HG03025 (cell line): ENCODE measurements around the gene FOXL3.
"Not testable (repeated sequence)": the region's sequence is repeated elsewhere in the genome, so short reads cannot be mapped to it uniquely, and the experiment has no call there.

ENCODE experiments used
- ATAC-seq: cut with Tn5 transposase; IDR thresholded peaks from one replicate; pipeline ENCODE4 v1.9.1; 2021; ENCODE audit warnings: mild to moderate bottlenecking, moderate library complexity; ENCODE audit not compliant: unreplicated experiment, low FRiP score

The FOXL3 gene

DNA sequence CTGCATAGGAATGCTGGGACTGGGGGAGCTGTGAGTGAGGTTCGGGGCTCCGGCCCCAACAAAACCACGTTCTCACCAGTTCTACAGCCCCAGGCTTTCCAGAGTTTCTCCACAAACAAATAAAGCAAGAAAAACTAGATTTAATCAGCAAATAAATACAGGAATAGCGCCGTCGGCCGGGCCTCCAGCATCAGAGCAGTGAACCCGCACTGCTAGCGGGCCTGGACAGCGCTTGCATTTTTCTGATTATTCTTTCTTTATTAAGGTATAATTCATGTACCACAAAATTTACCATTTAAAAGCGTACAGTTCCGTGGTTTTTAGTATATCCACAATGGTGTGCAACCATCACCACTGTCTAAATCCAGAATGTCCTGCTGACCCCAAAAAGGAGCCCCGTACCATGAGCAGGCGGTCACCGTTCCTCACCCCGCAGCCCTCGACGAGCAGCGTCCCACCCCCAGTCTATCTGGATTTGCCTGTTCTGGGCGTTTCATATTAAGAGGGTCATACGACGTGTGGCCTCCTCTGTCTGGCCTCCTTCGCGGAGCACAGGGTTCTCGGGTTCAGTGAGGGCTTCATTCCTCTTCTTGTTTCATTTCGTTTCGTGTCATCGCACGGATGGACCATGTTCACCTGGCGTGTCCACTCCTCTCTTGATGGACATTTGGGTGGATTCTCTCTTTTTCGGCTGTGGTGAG, 35.5 kb upstream of the FOXL3 start:
- no peak for ATAC-seq

DNA sequence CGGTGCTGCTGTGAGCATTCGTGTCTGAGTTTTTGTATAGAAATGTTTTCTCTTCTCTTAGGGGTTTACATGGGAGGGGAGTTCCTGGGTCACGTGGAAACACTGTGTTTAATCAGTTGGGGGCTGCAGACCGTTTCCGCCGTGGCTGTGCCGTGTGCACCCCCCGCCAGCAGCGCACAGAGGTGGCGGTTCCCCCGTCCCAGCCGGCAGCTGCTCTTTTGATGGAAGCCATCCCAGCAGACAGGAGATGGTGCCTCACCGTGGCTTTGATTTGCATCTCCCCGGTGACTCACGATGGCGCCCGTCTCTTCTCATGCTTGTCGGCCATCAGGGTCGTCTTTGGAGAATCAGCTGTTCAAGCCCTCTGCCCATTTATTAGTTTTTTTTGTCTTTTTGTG, 34.9 kb upstream of the FOXL3 start:
- no peak for ATAC-seq

DNA sequence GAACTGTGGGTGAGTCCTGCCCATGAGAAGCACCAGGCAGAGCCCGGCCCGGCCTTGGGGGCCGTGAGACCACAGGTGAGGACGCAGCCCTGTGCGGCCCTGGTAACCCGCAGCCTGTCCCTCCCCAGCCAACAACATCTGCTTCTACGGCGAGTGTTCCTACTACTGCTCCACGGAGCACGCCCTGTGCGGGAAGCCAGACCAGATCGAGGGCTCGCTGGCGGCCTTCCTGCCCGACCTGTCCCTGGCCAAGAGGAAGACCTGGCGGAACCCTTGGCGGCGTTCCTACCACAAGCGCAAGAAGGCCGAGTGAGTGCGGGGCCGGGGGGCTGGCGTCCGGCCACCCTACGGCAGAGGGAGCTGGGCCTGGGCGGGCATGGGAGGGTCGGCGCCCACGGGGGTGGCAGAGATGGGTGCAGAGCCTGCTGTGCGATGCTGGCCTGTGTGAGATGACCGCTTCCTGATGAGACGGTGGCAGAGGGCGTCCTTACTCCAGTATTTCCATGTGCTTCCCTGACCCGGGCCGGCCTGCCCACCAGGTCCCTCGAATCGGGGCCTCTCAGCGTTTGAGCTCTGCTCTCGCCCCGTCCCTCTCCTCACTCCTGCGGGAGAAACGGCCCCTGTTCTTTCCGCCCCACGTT, 34.1 kb upstream of the FOXL3 start:
- ATAC-seq: no peak

DNA sequence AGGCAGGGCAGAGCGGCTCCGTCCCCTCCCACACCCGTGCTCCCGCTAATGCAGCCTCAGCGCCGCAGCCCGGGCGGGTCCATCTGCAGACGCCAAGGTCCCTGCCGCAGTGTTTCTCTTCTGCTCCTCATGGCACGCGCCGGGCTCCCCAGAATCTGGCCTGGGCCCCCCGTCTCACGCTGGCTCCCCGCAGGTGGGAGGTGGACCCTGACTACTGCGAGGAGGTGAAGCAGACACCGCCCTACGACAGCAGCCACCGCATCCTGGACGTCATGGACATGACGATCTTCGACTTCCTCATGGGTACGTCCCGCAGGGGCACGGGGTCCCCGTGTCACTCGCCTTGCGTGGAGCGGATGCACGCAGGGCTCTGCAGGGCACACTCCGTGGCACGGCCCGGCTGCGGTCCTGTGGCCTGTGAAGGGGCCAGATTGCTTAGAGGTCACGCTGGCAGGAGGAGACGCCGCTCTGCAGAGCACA, 33.5 kb upstream of the FOXL3 start:
- no peak for ATAC-seq

DNA sequence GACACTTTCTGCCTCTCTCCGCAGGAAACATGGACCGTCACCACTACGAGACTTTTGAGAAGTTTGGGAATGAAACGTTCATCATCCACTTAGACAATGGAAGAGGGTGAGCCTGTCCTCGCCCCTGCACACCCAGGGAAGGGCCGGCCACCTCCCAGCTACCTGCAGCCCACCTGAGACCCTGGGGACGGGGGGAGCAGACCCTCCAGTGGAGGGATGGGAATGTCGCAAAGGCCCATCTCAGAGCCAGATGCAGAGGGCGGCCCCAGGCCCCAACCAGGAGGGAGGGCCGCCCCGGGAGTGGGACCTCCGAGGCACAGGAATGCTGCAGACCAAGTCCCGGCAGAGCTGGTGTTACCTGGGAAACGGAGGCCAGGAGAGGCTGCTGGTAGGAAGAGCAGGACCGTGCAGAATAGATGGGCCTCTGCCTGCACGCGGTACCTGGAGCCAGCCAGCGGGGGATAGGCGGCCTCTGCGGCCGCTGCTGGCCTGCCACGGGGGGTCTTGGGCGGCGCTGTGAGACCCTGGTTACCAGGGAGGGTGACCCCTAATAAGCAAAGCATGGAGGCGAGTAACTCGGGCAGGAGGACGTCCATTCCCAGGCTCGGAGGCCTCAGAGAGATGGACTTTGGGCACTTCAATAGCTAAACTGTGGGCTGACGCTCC, 32.9 kb upstream of the FOXL3 start:
- no peak for ATAC-seq

DNA sequence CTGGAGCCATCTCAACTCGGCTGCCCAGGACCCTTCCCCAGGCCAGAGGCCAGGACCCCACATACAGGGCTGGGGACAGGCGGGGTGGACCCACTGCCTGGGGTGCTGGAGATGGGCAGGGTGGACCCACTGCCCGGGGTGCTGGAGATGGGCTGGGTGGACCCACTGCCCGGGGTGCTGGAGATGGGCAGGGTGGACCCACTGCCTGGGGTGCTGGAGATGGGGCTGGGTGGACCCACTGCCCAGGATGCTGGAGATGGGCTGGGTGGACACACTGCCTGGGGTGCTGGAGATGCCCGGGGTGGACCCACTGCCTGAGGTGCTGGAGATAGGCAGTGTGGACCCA, 32.4 kb upstream of the FOXL3 start:
- no peak for ATAC-seq

DNA sequence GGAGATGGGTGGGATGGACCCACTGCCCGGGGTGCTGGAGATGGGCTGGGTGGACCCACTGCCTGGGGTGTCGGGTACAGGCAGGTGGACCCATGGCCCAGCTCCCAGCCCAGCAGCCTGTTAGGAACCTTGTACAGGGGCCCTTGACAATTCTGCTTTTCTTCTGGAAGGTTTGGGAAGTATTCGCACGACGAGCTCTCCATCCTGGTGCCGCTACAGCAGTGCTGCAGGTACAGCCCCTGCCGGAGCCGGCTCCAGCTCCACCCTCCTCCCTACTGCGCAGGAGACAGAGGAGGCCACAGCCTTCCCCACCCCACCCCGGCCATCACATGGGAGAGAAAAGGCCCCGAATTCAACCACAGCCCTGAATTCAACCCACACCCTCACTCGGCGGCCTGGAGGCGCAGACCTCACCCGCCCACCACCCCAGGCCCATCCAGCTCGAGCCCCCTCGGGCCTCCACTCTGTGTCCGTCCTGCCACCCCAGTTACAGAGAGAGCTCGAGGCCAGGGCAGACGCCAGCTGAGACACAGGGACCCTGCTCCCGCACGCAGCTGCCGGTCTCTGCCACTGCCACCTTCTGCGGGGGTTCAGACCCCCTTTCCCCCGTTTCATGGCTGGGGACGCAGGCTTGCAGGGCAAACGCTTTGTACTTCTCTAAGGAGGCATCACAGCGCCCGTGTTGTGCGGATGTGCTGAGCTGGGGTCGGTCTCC, 31.3 kb upstream of the FOXL3 start:
- ATAC-seq: no peak

DNA sequence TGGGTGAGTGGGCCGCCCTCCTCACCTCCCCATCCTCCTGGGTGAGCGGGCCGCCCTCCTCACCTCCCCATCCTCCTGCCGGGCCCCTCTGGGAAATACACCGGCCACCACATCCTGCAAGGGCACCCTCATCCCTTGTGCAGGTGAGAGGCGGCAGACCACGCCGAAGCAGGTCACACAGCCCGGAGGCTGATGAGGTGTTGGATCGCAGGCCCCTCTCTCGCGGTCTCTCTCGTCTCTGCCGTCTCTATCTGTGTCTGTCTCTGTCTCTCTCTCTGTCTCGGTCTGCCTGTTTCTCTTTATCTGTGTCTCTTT, 30.8 kb upstream of the FOXL3 start:
- ATAC-seq: no peak

DNA sequence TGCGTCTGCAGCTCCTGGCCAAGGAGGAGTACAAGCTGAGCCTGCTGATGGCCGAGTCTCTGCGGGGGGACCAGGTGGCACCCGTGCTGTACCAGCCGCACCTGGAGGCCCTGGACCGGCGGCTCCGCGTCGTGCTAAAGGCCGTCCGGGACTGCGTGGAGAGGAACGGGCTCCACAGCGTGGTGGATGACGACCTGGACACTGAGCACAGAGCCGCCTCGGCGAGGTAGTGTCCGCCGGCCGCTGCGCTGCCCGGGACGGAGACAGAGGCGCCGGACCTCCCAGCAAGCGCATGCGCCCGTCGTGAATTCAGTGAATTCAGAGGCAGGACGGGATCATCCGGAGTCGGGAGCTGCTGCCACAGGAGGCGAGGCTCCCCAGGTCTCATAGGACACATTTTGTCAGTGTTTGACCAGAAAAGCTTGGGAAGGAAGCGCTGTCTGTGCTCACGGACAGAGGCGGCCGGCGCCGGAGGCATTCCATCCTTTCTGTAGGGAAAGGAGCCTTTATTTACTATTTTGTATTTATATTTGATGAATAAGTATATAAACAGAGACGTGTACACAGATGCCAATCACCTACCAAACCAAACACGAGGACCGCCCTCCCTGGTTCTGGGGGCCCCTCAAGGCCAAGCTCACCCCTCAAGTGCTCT, 30.1 kb upstream of the FOXL3 start:
- ATAC-seq: no peak

DNA sequence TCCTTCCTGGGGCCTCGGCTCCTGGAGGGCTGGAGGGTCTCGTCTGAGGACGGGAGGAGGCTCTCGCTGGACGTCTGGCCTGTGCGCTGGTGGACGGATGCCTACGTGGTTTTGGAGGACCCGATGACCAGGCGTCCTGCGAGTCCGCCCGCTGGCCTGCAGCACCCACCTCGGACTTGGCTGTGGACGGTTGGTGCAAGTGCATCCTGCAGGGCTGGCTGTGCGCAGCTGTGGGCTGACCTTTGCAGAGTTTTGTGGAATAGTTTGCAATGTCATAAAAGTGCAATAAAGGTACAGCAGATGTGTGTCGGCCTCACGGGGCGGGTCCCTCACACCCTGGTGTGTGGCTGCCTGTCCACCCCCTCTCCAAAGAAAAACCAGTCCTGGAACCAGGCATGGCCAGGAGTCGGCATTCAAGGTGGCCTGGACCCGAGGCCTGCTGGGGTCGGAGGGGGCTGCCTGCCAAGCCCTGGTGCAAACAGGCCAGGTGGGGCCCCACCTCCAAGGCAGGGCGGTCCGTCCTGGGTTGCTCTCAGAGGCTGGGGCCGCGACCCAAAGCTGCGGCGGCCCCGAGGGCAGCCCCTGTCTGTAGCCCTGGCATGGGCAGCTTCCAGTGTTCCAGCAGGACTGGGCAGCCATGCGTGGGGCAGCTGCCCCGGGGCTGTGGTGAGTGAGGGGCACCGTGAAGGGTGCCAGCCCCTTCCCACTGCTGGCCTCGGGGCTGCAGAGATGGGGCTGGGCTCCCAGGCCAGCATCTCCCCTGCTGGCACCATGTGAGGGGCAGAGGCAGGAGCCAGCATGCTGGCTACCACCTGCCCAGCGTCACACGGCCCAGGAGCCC, 29.3 kb upstream of the FOXL3 start:
- ATAC-seq: no peak

DNA sequence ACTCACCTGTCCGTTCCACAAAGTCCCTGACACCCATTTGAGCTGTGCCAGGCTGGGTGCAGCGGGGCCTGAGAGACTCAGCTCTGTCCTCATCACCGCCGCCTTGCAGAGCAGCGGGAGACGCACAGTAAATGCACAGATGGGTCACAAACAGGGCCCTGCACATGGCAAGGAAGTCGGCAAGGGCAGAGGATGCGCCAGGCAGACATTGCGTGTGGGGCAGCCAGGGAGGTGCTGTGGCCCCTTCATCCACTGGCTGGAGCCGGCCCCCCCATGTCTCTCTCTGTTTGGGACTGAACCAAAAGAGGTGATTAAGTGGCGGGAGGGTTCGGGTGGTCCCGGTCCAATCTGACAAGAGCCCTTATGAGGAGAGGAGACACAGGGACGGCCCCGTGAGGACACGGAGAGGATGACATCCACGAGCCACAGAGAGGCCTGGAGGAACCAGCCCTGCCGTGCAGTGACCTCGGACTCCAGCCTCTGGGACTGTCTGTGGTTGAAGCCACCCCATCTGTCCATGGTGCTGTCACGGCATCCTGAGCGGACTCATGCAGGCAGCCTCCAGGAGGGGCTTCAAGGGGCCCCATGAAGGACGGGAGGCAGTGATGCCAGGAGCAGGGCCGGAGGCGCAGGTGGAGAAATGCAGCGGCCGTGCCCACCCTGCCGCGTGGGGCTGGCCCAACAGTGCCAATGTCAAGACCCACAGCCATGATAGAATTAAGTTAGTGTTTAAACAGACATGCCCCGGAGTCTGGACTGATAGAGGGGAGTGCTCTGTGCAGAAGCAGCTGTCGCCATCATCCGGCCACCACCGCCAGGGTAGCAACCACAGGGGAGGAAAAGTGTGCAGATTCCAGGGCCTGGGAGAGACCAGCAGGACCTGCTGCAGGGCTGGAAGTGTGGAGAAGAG, 28.4 kb upstream of the FOXL3 start:
- ATAC-seq: no peak

DNA sequence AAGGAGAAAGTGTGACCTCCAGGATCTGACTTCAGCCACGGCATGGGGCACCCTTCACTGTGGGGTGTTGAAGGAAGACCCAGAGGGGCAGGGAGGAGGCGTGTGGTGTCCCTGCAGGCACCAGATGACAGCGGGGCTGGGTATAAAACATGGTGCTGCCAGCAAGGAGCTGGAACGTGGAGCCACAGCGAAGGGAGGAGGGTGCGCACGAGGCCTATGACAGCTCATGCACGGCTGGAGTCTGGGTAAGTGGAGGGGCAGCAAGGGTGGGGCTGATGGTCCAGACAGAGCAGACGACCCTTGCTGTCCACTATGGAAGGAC, 27.8 kb upstream of the FOXL3 start:
- ATAC-seq: no peak

DNA sequence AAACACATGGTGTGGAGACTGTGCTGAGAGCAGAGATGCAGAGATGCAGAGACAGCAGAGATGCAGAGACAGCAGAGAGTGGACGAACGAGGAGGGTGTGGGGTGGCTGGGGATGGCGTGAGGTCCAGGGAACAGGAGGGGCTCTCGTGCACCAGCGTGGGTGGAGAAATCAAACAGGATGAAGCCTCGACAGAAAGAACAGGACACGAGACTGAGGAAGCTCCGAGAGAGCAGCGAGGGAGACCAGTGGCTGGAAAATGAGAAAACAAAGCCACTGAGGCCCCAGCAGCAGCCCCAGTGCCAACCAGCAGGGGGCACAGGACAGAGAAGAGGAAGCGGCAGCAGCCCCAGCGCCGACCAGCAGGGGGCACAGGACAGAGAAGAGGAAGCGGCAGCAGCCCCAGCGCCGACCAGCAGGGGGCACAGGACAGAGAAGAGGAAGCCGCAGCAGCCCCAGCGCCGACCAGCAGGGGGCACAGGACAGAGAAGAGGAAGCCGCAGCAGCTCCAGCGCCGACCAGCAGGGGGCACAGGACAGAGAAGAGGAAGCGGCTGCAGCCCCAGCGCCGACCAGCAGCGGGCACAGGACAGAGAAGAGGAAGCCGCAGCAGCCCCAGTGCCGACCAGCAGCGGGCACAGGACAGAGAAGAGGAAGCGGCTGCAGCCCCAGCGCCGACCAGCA, 27.2 kb upstream of the FOXL3 start:
- ATAC-seq: not testable (repeated sequence)

DNA sequence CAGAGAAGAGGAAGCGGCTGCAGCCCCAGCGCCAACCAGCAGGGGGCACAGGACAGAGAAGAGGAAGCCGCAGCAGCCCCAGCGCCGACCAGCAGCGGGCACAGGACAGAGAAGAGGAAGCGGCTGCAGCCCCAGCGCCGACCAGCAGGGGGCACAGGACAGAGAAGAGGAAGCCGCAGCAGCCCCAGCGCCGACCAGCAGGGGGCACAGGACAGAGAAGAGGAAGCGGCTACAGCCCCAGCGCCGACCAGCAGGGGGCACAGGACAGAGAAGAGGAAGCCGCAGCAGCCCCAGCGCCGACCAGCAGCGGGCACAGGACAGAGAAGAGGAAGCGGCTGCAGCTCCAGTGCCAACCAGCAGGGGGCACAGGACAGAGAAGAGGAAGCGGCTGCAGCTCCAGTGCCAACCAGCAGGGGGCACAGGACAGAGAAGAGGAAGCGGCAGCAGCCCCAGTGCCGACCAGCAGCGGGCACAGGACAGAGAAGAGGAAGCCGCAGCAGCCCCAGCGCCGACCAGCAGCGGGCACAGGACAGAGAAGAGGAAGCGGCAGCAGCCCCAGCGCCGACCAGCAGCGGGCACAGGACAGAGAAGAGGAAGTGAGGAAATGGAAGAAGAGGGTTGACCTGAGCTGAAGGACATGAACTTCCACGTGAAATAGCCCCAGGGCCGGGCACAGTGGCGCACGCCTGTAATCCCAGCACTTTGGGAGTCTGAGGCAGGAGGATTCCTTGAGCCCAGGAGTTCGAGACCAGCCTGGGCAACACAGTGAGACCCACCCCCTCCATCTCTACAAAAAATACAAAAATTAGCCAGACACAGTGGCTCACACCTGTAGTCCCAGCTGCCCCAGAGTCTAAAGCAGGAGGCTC, 26.3 kb upstream of the FOXL3 start:
- ATAC-seq: not testable (repeated sequence)

DNA sequence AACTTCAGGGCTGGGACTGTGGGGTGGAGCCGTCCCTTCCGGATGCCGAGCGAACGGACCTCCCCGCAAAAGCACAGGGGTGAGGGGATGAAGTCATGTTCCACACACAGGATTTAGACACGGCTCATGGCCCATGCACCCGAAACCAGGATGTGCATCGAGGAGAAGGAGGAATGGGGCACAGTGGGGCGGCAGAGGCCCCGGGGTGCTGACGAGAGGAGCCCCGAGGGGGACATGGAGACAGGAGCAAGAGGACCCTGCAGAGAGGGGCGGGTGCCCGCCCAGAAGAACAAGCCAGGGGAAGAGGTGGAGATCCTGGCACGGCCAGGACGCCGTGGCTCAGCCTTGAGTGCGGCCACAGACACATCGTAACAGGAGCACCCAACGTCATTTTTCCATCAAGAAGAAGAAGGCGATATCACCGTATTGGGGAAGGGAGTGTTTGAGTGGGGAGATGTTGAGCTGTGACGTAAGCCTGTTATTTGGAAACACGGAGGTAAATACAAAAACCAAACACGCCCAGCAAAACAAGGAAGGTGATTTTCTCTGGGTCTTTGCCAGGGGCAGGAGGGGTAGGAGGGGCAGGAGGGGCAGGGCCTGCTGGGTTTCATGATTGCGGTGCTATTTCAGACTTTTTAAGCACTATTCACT, 25.3 kb upstream of the FOXL3 start:
- no peak for ATAC-seq

DNA sequence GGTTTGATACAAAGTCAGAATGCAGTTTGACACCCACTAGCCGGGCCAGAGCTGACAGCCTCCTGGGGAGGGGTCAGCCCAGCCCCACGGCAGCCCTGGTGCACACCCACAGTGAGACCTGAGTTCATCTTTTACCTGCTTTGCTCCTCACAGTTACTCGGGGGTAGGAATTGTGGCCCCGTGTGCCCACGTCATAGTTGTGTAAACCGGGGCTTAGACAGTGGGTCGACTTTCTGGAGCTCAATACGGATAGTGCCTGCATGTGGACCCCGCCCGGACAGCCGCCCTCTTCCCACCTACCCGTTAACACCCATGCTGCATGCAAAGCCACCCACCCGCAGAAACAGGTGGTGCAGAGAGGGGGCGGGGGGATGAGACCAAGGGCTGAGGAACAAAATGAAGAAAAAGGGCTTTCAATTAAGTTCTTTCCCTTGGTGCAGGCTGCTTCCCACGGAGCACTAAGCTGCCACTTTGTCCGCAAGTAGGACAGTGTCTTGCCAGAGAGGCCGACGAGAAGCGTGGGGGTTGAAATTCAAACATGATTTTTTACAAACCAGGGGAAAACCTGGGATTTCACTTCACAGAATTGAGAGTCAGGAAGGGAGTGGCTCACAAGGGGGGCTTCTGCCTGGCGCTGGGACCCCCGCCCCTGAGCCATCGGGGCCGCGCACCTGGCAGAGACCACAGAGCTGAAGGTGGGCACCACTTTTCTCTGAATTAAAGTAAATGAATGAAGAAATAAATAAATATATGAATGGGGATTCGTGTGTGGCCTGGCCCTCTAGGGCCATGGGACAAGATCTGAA, 24.6 kb upstream of the FOXL3 start:
- ATAC-seq: no peak
